GM04503 (cell line): Measurements from ENCODE around the gene REPS2.
"Not testable (repeated sequence)": the region's sequence is repeated elsewhere in the genome, so short reads cannot be mapped to it uniquely, and the experiment has no call there.

Experiments
- DNase-seq: peaks from one replicate; pipeline ENCODE4 v3.0.0-alpha.2; 2012; ENCODE audit warnings: low read depth

Gene REPS2

DNA sequence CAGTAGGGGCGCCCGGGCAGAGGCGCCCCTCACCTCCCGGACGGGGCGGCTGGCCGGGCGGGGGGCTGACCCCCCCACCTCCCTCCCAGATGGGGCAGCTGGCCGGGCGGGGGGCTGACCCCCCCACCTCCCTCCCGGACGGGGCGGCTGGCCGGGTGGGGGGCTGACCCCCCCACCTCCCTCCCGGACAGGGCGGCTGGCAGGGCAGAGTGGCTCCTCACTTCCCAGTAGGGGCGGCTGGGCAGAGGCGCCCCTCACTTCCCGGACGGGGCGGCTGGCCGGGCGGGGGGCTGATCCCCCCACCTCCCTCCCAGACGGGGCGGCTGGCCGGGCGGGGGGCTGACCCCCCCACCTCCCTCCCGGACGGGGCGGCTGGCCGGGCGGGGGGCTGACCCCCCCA is 18.5 kb downstream of the REPS2 start:
- not testable (repeated sequence) for DNase-seq

DNA sequence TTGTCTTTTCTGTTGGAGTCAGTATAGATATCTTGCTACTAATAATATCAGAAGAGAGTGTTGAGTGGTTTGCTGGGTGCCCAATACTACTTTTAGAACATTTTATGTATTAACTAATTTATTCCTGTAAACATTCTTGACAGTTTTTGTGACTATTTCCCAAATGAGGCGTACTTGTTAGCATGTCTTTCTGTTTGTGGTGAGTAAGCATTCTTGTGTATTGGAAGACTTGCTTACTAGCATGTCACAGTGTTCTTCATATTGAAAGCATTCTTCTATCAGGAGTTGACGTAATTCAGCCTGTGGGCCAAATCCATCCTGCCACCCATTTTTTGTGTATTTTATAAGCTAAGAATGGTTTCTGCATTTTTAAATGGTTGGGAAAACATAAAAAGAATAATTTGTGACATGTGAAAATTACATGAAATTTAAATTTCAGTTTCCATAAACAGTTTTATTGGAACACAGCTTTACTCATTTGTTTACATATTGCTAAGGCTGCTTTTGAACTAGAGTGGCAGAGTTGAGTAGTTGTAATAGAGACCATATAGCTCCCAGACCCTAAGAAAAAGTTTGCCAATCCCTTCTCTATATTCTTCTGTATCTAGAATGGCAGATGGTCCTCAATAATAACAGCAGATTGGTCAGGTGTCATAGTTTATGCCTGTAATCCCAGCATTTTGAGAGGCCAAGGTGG is 20.4 kb downstream of the REPS2 start:
- DNase-seq = no peak

GRCh38 chrX:16968753-16969152 is 22.3 kb downstream of the REPS2 start:
- not testable (repeated sequence) for DNase-seq

DNA sequence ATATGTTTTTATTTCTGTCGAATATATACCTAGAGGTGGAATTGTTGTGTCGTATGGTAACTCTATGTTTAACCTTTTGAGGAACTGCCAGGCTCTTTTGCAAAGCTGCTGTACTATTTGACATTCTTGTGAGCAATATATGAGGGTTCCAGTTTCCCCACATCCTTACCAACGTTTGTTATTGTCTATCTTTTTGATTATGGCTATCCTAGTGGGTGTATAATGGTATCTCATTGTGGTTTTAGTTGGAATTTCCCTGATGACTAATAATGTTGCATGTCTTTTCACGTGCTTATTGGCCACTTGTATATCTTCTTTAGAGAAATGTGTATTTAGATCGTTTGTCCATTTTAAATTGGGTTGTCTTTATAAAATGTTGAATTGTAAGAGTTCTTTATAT is 24.5 kb downstream of the REPS2 start:
- no peak for DNase-seq

DNA sequence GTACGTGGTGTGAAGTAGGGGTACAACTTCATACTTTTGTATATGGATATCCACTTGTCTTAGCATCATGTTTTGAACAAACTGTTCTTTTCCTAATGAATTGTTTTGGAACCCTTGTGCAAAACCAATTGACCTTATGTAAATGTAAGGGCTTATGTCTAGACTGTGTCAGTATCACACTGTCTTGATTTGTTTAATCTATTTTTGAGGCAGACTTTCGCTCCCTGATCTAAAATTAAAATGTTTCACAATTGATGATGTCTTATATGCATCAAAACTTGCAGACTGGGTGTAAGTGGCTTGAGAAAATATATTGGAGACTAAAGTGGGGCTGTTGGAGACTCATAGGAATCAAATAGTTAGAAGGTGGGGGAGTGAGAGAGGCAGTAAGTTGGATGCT is 25.2 kb downstream of the REPS2 start:
- no peak for DNase-seq

DNA sequence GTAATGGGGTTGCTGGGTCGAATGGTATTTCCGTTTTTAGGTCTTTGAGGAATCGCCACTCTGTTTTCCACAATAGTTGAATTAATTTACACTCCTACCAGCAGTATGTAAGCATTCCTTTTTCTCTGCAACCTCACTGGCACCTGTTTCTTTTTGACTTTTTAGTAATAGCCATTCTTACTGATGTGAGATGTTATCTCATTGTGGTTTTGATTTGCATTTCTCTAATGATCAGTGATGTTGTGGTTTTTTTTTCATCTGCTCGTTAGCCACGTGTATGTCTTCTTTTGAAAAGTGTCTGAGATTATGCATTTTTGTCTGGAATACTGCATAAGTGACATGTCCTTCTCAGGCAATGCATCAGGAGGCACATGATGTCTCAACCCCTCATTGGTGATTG is 28.8 kb downstream of the REPS2 start:
- no peak for DNase-seq

DNA sequence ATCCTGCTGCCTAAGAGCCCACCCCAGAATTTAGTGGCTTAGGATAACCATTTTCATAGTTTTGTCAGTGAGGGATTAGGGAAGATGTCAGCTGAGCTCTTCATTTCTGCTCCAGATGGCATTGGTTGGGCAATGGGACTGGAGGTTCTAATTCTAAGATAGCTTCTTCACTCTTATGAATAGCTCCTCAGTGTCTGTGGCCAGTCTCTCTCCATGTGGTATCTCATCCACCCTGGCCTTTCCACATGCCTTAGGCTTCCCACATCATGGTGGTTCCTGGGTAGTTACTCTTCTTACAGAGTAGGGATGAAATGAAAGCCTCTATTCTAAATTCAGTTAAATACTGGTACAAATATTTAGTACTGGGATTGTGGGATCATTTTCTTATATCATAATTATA is 31.3 kb downstream of the REPS2 start:
- no peak for DNase-seq

DNA sequence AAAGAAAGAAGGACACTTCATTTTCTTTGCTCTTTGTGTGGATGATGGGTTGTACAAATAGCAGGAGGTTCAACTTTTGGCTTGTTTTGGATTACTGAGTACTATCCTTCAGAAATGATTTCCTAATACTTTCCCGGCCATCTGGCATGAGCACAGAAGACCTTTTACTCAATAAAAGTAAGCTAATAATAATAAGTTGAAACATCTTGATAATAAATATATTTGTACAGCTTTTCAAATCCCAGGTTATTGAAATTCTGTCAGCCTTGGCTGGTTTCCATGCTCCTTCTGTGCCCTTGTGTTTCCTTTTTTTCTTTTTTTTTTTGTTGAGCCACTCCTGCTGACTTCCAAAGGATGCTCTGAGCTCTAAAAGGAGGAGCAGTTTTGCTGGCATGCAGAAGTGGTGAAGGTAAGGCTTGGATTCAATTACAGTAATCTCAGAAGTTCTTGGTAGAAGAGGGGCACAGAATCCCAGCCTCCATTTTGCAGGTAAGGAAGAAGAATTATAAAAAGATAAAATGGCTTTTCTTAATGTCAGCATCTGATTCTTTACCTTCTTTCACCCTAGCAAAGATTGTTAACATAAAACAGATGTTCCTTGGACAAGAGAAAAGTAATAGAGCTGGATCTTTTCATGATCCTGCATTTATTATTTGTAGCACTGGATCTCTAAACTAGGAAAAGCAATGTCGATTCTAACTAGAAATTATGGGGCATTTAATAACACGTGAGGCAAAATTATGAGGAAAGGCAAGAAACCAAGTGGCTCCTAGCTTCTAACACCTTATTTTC is 31.9 kb downstream of the REPS2 start:
- no peak for DNase-seq

- DNase-seq = no peak
Measured at GRCh38 chrX:16979226-16979625, 32.8 kb downstream of the REPS2 start.

DNA sequence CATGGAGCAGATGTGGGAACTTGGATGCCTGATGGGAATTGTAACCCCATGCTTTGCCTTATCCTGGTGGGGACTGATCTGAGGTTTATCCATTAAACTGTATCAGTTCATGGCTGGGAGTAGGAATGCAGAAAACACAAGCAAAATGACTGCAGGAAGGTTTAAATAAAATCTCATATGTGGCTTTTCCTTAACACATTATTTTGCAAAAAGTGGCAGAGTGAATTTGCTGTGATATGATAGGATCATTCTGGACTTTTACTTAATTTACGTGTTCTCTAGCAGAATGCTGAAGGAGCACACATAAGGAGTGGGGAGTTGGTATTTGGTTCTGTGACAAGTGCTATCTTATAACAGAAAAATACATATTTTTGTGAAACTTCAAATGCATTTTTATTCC is 34.8 kb downstream of the REPS2 start:
- DNase-seq = no peak

- no peak for DNase-seq
Measured at GRCh38 chrX:16981980-16982379, 35.5 kb downstream of the REPS2 start.

GRCh38 chrX:16983051-16983450 is 36.6 kb downstream of the REPS2 start:
- DNase-seq = no peak

- DNase-seq = no peak
Measured at GRCh38 chrX:16985286-16985685, 38.8 kb downstream of the REPS2 start.

DNA sequence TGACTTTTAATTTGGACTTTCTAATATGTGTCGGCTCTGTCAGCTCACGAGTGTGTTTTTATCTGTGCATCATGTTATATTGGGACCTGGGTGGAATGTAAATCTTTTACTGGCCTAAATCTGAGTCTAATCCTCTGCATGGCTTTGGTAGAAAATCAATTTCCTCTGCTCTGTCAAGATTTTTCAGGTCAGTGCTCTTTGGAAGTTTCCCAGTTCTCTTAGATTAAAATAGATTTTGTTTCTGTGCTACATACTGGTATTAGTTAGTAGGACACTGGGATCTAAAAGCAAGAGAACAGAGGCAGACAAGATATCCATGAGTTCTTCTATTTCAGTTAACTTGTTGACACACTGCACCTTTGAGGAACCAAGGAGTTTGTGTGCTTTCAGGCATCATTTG is 39.7 kb downstream of the REPS2 start:
- no peak for DNase-seq

GRCh38 chrX:16989750-16990149 is 43.3 kb downstream of the REPS2 start:
- no peak for DNase-seq

DNA sequence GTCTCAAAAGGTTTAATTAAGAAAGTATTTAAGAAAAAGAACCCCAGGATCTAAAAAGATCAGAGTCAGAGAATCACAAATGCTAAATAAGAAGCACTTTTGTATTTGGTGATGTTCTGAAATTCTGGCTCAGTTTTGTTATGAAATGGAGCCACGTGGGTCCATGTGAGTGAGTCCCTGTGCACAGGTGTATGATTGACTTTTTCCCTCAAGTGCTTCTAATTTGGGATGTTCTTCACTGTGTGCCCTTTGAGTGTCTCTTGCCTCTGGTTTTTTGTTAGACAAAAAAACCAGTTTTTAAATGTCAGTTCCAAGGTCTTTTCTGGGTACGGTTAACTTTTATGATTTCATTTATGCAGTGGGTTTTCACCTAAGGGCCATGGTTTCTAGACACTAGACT is 44.4 kb downstream of the REPS2 start:
- no peak for DNase-seq

GRCh38 chrX:16992445-16992844 is 46.0 kb downstream of the REPS2 start:
- DNase-seq = no peak

GRCh38 chrX:16992951-16993350 is 46.5 kb downstream of the REPS2 start:
- no peak for DNase-seq

- DNase-seq = no peak
Measured at GRCh38 chrX:16993791-16994318, 47.4 kb downstream of the REPS2 start.

DNA sequence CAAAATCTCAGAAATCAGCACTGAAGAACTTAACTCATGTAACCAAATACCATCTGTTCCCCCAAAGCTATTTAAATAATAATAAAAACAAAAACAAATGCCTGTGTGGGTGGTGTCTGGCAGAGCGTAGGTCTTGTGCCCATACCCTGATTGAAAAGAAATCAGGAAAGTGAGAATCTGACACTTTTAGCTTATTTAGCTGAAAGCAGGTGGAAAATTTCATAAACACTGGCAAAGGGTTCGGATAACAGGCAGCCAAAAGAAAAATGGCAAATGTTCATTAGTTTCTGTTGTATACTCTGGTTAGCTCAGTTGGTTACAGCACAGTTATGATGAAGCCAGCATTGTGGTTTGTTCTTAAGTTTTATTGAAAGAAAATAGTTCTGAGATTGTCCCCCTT is 48.3 kb downstream of the REPS2 start:
- no peak for DNase-seq

- no peak for DNase-seq
Measured at GRCh38 chrX:16997313-16997712, 50.9 kb downstream of the REPS2 start.

DNA sequence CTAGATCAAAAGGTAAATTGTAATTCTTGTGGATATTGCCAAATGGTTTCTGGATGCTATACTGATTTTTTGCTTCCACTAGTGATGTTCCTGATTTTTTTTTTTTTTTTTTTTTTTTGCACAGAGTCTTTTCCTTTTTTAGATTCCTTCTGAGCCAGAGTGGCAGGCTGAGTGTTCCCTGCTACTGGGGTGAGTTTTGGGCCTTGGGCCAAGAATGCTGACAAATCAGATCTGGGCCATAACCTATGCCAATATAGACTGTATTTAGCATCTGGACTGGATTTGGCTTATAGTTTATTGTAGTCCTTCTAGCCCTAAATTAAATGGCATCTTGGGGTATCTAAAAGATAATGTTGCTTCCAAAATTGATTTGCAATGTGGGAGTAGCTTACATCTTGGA is 52.8 kb downstream of the REPS2 start:
- DNase-seq = no peak

- DNase-seq = no peak
Measured at GRCh38 chrX:17000751-17001150, 54.3 kb downstream of the REPS2 start.
